HG03159 (cell line): Measurements from ENCODE around the gene SHOX.
"Not testable (repeated sequence)": the region's sequence is repeated elsewhere in the genome, so short reads cannot be mapped to it uniquely, and the experiment has no call there.

Experiments used
- ATAC-seq: cut with Tn5 transposase; IDR thresholded peaks from one replicate; pipeline ENCODE4 v1.9.1; 2021; ENCODE audit warnings: mild to moderate bottlenecking, moderate library complexity; ENCODE audit not compliant: unreplicated experiment

SHOX gene

DNA sequence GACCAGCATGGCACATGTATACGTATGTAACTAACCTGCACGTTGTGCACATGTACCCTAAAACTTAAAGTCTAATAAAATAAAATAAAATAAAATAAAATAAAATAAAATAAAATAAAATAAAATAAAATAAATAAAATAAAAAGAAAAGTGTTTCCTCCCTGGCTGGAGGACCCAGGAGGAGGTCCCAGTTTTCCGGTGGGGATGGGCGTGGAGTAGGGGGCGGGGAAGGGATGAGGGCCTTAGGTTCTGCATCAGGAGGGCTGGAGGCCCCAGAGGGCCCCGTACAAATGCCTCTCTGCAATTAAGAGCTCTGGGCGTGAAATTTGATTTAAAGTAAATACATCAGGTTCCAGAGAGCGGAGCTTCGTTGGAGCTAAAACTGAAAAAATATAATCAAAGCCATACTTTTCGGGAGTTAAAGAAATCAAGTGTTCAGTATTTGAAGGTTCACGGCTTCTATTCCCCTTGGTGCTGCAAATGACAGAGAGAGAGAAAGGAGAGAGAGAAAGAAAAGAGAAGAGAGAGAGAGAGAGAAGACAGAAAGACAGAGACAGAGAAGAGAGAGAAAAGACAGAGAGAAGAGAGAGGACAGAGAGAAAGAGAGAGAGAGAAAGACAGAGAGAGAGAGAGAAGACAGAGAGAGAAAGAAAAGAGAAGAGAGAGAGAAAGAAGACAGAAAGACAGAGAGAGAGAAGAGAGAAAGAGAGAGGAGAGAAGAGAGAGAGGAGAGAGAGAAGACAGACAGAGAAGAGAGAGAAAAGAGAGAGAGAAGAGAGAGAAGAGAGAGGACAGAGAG is 8.7 kb upstream of the SHOX start:
- no peak for ATAC-seq

DNA sequence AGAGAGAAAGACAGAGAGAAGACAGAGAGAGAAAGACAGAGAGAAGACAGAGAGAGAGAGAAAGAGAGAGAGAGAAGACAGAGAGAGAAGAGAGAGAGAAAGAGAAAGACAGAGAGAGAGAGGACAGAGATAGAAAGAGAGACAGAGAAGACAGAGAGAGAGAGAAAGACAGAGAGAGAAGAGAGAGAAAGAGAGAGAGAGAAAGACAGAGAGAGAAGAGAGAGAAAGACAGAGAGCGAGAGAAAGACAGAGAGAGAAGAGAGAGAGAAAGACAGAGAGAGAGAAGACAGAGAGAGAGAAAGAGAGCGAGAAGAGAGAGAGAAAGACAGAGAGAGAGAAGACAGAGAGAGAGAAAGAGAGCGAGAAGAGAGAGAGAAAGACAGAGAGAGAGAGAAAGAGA is 7.8 kb upstream of the SHOX start:
- ATAC-seq = not testable (repeated sequence)

DNA sequence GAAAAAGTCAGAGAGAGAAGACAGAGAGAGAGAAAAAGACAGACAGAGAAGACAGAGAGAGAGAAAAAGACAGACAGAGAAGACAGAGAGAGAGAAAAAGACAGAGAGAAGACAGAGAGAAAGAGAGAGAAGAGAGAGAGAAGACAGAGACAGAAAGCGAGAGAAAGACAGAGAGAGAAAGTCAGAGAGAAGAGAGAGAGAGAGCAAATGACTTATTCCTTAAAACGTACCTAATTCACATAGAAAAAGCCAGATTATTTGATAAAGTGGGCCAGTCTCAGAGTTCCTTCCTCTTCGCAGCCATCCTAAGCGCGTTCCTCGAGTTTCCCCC is 7.4 kb upstream of the SHOX start:
- no peak for ATAC-seq

DNA sequence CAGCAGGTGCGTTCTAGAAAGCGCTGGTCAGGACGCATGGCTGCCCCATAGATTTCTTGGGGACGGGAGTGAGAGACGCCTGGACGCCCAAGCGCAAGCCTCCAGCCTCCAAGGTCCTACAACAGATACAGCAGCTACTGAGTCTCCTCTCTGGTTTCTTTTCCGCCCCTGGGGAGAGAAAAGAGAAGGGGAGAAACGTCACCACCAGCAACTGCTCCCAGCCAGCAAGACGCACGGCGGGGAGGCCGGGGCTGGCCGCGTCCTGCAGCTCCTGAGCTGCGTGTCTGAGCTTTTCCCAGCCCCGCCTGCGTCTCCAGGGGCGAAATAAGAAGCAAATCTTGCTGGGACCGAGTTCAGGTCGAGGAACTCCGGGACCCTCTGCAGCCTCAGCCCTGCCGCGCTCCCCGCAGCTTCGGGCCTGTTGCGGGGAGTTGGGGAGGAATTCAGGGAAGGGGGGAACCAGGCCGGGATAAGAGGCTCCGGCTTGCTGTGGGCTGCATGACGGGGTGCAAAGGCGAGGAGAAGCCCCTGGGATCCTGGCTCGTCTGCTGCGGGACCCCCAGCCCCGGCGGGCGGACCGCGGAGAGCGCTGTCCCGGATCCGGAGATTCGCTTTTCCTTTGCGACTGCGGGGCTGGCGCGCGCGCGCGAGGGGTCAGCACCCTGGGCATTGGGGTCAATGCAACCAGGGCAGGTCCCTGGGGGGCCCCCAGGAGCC is 6.8 kb upstream of the SHOX start:
- no peak for ATAC-seq

DNA sequence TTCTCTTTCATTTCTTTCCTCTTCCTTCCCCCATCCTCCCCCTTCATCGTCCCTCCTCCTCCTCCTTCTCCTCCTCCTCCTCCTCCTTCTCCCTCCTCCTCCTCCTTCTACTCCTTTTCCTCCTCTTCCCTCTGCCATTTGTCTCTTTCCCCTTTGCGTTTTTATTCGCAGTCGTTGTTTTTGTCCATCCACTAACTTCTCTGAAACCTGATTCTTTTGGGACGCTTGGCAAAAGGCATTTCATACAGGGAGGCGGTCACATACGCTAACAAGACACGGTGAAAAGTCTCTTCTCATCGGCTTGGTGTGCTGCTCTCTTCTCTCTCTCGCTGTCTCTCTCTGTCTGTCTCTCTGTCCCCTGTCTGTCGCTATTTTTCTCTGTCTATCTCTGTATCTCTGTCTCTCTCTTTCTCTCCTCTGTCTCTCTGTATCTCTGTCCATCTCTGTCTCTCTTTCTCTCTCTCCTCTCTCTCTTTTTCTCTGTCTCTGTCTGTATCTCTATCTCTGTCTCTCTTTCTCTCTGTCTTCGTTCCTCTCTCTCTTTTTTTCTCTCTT is 5.4 kb upstream of the SHOX start:
- ATAC-seq = no peak

DNA sequence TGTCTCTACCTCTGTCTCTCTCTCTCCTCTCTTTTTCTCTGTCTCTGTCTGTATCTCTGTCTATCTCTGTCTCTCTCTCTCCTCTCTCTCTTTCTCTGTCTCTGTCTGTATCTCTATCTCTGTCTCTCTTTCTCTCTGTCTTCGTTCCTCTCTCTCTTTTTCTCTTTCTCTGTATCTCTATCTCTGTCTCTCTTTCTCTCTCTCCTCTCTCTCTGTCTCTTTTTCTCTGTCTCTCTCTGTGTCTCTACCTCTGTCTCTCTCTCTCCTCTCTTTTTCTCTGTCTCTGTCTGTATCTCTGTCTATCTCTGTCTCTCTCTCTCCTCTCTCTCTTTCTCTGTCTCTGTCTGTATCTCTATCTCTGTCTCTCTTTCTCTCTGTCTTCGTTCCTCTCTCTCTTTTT is 4.5 kb upstream of the SHOX start:
- not testable (repeated sequence) for ATAC-seq

DNA sequence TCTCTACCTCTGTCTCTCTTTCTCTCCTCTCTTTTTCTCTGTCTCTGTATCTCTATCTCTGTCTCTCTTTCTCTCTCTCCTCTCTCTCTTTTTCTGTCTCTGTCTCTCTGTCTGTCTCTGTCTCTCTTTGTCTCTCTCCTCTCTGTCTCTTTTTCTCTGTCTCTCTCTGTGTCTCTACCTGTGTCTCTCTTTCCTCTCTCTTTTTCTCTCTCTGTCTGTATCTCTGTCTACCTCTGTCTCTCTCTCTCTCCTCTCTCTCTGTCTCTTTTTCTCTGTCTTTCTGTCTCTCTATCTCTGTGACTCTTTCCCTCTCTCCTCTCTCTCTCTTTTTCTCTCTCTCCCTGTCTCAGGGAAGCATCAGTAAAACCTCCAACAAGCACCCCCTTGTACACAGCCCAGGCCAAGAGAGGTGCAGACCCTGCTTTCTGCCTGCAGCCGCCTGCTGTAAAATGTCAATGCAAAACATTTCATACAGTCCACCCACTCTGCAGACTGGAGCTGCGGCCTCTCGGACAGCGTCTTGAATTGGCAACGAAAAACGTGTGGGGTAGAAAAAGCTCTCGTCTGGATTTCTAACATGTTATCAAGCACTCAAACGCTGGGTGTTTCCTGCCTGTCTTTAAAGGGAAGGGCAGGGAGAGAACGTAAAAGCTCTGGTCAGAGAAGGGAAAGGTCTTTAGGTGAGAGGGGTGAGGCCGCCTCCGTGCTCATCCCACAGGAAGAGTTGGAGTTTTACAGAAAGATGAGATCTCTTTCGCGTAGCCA is 3.7 kb upstream of the SHOX start:
- no peak for ATAC-seq

DNA sequence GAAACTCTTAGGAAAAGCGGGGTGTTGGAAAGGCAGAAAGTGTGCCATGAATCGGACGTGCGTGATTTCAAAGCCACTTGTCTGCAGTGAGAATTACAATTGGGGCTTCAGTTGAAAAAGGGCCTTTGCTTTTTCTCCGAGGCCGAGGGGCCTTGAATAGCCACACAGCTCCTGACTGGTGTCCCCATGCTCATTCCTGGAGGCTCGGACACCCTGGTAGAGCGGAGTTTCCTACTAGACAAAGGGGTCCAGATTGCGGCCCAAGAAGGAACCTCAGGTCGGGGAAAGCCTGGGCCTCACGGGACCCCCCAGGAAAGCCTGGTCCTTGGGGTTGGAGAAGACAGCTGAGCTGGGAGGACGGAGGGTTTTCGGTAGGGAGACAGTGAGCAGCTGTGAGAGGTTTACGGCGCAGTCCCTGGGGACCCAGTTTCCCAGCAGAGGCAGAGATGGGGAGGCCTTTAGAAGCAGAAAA is 3.0 kb upstream of the SHOX start:
- no peak for ATAC-seq

DNA sequence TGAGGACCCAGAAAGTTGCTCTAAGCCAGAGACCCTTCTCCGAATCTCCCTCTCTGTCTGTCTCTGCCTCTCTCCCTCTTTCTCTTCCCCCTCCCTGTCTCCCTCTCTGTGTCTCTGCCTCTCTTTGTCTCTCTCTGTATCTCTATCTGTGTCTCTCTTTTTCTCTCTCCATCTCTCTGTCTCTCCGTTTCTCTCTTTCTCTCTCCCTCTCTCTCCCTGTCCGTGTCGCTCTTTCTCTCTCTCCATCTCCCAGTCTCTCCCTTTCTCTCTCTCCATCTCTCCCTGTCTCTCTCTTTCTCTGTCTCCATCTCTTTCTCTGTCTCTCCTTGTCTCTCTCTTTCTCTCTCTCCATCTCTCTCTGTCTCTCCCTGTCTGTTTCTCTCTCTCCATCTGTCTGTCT is 2.6 kb upstream of the SHOX start:
- no peak for ATAC-seq

DNA sequence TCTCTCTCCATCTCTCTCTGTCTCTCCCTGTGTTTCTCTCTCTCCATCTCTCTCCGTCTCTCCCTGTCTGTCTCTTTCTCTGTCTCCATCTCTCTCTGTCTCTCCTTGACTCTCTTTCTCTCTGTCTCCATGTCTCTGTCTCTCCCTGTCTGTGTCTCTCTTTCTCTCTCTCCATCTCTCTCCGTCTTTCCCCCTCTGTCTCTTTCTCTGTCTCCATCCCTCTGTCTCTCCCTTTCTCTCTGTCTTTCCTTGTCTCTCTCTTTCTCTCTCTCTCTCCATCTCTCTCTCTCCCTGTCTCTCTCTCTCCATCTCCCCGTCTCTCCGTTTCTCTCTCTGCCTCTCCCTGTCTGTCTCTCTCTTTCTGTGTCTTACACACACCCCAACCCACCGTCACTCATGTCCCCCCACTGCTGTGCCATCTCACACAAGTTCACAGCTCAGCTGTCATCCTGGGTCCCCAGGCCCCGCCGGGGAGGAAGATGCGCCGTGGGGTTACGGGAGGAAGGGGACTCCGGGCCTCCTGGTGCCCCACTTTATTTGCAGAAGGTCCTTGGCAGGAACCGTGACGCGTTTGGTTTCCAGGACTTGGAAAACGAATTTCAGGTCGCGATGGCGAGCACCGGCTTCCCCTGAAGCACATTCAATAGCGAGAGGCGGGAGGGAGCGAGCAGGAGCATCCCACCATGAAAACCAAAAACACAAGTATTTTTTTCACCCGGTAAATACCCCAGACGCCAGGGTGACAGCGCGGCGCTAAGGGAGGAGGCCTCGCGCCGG is 1.2 kb upstream of the SHOX start:
- no peak for ATAC-seq

DNA sequence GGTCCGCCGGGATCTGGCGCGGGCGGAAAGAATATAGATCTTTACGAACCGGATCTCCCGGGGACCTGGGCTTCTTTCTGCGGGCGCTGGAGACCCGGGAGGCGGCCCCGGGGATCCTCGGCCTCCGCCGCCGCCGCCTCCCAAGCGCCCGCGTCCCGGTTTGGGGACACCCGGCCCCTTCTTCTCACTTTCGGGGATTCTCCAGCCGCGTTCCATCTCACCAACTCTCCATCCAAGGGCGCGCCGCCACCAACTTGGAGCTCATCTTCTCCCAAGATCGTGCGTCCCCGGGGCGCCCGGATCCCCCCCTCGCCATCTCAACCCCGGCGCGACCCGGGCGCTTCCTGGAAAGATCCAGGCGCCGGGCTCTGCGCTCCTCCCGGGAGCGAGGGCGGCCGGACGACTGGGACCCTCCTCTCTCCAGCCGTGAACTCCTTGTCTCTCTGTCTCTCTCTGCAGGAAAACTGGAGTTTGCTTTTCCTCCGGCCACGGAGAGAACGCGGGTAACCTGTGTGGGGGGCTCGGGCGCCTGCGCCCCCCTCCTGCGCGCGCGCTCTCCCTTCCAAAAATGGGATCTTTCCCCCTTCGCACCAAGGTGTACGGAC is 482 bp upstream of the SHOX start:
- ATAC-seq = no peak

DNA sequence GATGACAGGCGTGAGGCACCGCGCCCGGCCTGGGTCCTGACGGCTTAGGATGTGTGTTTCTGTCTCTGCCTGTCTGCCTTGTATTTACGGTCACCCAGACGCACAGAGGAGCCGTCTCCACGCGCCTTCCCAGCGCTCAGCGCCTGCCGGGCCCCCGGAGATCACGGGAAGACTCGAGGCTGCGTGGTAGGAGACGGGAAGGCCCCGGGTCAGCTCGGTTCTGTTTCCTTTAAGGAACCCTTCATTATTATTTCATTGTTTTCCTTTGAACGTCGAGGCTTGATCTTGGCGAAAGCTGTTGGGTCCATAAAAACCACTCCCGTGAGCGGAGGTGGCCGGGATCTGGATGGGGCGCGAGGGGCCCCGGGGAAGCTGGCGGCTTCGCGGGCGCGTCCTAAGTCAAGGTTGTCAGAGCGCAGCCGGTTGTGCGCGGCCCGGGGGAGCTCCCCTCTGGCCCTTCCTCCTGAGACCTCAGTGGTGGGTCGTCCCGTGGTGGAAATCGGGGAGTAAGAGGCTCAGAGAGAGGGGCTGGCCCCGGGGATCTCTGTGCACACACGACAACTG is 1.3 kb downstream of the SHOX start:
- no peak for ATAC-seq

DNA sequence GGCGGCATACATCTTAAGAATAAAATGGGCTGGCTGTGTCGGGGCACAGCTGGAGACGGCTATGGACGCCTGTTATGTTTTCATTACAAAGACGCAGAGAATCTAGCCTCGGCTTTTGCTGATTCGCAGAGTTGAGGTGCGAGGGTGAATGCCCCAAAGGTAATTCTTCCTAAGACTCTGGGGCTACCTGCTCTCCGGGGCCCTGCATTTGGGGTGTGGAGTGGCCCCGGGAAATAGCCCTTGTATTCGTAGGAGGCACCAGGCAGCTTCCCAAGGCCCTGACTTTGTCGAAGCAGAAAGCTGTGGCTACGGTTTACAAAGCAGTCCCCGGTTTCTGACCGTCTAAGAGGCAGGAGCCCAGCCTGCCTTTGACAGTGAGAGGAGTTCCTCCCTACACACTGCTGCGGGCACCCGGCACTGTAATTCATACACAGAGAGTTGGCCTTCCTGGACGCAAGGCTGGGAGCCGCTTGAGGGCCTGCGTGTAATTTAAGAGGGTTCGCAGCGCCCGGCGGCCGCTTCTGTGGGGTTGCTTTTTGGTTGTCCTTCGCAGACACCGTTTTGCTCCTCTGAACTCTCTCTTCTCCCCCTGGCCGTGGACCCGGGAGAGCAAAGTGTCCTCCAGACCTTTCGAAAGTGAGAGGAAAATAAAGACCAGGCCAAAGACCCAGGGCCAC is 1.9 kb downstream of the SHOX start:
- no peak for ATAC-seq

DNA sequence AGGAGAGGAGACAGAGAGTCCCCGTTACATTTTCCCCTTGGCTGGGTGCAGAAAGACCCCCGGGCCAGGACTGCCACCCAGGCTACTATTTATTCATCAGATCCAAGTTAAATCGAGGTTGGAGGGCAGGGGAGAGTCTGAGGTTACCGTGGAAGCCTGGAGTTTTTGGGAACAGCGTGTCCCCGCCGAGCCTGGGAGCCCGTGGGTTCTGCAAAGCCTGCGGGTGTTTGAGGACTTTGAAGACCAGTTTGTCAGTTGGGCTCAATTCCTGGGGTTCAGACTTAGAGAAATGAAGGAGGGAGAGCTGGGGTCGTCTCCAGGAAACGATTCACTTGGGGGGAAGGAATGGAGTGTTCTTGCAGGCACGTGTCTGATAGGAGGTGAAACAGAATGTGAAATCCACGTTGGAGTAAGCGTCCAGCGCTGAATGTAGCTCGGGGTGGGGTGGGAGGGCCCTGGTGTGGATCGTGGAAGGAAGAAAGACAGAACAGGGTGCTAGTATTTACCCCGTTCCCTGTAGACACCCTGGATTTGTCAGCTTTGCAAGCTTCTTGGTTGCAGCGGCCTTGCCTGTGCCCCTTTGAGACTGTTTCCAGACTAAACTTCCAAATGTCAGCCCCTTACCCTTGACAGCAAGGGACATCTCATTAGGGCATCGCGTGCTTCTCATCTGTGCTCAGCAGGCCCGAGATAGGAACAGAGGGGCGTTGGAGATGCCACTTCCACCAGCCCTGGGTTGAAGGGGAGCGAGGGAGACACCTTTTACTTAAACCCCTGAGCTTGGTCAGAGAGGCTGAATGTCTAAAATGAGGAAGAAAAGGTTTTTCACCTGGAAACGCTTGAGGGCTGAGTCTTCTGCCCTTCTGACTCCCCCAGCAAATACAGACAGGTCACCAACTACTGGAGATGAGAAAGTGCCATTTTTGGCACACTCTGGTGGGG is 2.7 kb downstream of the SHOX start:
- ATAC-seq = no peak

DNA sequence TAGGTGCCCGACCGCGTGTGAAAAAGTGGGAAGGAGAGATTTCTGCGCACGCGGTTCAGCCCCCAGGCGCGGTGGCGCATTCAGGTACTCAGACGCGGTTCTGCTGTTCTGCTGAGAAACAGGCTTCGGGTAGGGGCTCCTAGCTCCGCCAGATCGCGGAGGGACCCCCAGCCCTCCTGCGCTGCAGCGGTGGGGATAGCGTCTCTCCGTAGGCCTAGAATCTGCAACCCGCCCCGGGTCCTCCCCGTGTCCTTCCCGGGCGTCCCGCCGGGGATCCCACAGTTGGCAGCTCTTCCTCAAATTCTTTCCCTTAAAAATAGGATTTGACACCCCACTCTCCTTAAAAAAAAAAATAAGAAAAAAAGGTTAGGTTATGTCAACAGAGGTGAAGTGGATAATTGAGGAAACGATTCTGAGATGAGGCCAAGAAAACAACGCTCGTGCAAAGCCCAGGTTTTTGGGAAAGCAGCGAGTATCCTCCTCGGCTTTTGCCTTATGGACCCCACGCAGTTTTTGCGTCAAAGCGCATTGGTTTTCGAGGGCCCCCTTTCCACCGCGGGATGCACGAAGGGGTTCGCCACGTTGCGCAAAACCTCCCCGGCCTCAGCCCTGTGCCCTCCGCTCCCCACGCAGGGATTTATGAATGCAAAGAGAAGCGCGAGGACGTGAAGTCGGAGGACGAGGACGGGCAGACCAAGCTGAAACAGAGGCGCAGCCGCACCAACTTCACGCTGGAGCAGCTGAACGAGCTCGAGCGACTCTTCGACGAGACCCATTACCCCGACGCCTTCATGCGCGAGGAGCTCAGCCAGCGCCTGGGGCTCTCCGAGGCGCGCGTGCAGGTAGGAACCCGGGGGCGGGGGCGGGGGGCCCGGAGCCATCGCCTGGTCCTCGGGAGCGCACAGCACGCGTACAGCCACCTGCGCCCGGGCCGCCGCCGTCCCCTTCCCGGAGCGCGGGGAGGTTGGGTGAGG is 3.7 kb downstream of the SHOX start:
- no peak for ATAC-seq

DNA sequence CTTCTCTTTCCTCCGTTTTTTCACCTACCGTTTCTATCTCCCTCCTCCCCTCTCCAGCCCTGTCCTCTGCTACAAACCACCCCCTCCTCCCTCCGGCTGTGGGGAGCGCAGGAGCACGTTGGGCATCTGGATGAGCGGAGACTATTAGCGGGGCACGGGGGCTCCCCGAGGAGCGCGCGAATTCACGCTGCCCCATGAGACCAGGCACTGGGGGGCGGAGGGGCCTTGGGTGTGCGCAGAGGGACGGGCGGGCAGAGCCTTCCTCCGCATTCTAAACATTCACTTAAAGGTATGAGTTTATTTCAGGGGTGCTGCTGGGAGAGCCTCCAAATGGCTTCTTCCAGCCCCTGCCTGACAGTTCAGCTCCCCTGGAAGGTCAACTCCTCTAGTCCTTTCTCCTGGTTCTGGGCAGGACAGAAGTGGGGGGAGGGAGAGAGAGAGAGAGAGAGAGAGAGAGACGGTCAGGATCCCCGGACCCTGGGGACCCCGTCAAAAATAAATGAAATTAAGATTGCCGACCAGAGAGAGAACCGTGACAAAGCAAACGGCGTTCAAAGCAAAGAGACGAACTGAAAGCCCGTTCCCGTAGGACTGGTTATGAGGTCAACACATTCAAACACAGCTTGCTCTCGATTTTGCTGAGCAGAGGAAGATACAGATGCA is 5.0 kb downstream of the SHOX start:
- ATAC-seq = no peak
